AG09309 (cell line): ENCODE data around the gene FIBCD1.
A peak's percentile ranks its signal among the peaks of the same experiment; 100 is the strongest.

Experiments
- DNase-seq: peaks from one replicate; pipeline ENCODE4 v3.0.0-alpha.2; 2010; ENCODE audit warnings: low read depth
- H3K4me3 ChIP-seq: 2 replicates; pipeline ENCODE4 v1.5.1; 2011; ENCODE audit warnings: mild to moderate bottlenecking, low read depth, low read length, moderate library complexity; ENCODE audit not compliant: control insufficient read depth
- TF ChIP-seq, protein P1 (sequence below): IDR thresholded peaks from 2 replicates; pipeline ENCODE4 v1.5.1; 2011; ENCODE audit warnings: mild to moderate bottlenecking, low read depth, low read length, inconsistent platforms; ENCODE audit not compliant: insufficient read depth, control insufficient read depth; ENCODE audit errors: missing control alignments

The FIBCD1 gene

DNA sequence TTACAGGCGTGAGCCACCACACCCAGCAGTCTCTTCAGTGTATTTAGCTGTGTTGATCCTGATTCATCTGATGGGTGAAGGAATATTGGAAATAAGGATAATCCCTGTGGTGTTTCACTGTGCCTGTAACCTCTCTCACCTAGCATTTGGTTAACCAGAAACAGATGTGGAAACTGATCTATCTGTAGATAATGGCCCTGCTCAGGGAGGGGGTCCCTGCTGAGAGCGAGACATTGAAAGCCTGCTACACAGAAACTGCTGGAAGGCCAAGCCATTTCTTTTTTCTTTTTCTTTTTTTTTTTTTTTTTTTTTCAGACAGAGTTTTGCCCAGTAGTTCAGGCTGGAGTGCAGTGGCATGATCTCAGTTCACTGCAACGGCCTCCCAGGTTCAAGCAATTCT, 70.8 kb downstream of the FIBCD1 start:
- TF ChIP-seq, protein P1, sequence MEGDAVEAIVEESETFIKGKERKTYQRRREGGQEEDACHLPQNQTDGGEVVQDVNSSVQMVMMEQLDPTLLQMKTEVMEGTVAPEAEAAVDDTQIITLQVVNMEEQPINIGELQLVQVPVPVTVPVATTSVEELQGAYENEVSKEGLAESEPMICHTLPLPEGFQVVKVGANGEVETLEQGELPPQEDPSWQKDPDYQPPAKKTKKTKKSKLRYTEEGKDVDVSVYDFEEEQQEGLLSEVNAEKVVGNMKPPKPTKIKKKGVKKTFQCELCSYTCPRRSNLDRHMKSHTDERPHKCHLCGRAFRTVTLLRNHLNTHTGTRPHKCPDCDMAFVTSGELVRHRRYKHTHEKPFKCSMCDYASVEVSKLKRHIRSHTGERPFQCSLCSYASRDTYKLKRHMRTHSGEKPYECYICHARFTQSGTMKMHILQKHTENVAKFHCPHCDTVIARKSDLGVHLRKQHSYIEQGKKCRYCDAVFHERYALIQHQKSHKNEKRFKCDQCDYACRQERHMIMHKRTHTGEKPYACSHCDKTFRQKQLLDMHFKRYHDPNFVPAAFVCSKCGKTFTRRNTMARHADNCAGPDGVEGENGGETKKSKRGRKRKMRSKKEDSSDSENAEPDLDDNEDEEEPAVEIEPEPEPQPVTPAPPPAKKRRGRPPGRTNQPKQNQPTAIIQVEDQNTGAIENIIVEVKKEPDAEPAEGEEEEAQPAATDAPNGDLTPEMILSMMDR = no peak
- no peak overlapping the region for H3K4me3 ChIP-seq
- DNase-seq = no peak

- TF ChIP-seq, protein P1 = no peak
- H3K4me3 ChIP-seq = no peak overlapping the region
- DNase-seq = no peak
These were observed 71.5 kb downstream of the FIBCD1 start for GRCh38 chr9:130867556-130867955.

DNA sequence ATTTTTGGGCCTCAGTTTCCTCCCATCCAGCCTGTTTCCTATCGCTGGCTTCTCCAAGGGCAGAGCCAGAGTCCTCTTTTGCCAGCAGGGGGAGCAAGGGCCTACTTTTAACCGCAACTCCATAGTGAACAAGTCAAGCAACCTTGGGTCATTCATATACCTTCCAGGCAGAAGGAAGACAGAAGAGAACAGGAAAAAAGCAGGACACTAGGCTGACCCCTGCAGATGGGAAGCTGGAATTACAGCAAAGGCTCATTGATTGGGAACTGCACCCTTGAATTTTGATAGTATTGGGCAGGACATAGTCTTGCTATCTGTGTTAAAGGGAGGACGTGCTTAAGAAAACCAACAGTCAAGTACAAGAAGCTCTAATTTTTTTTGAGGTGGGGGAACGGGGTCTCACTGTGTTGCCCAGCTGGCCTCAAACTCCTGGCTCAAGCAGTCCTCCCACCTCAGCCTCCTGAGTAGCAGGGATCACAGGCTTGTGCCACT, 72.5 kb downstream of the FIBCD1 start:
- TF ChIP-seq, protein P1 = peak; percentile 96
- H3K4me3 ChIP-seq = no peak overlapping the region
- peak; percentile 57 for DNase-seq

DNA sequence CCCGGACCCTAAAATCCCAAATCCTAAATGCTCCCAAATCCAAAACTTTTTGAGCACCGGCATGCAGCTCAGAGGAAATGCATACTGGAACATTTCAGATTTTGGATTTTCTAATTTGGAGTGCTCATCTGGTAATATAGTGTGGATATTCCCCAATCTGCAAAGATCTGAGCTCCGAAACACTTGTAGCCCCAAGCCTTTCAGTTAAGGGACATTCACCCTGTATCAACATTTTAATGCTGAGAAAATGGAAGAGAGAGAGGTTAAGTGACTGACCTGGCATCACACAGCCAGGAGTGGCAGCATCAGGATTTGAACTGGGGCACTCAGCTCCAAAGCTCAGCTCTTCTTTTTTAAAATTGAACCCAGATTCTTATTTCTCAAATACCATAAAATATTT, 73.1 kb downstream of the FIBCD1 start:
- DNase-seq = no peak
- no peak overlapping the region for H3K4me3 ChIP-seq
- TF ChIP-seq, protein P1 = no peak

GRCh38 chr9:130864541-130864940, 74.5 kb downstream of the FIBCD1 start:
- TF ChIP-seq, protein P1 = no peak

DNA sequence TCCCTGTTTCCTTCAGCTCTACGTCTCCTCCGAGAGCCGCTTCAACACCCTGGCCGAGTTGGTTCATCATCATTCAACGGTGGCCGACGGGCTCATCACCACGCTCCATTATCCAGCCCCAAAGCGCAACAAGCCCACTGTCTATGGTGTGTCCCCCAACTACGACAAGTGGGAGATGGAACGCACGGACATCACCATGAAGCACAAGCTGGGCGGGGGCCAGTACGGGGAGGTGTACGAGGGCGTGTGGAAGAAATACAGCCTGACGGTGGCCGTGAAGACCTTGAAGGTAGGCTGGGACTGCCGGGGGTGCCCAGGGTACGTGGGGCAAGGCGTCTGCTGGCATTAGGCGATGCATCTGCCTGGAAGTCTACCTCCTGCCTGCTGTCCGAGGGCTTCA, 76.3 kb downstream of the FIBCD1 start:
- TF ChIP-seq, protein P1 = no peak
- no peak overlapping the region for H3K4me3 ChIP-seq
- DNase-seq = no peak

More at GRCh38 chr9:130864541-130864940, 74.5 kb downstream of the FIBCD1 start:
- DNase-seq = no peak
- no peak overlapping the region for H3K4me3 ChIP-seq

DNA sequence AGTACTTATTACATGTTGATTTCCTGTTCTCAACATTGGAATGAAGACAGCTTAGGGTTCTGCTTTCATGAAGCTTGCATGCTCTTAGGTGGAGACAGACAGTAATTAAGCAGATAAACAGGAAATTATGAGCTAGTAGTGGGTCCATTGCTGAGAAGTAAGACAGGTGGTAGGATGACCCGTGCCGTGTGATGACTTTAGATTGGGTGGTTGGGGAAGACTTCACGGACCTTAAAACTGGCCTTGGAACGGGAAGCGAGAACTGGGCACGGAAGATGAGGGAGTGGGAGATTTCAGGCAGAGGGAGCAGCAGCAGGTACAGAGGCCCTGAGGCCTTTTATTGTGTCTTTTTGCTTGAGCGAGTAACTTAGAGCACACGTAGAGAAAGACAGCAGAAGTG, 76.8 kb downstream of the FIBCD1 start:
- TF ChIP-seq, protein P1 = no peak
- no peak overlapping the region for H3K4me3 ChIP-seq
- no peak for DNase-seq
